HG02571 (cell line): ENCODE measurements around the gene PRR3.

Source experiments
- ATAC-seq: cut with Tn5 transposase; IDR thresholded peaks from one replicate; pipeline ENCODE4 v1.9.1; 2021; ENCODE audit warnings: mild to moderate bottlenecking, moderate library complexity; ENCODE audit not compliant: unreplicated experiment

Gene PRR3

GRCh38 chr6:30611150-30611855, 54.2 kb downstream of the PRR3 start:
- no peak for ATAC-seq

GRCh38 chr6:30611856-30612194, 54.7 kb downstream of the PRR3 start:
- ATAC-seq = no peak

GRCh38 chr6:30612213-30612612, 55.1 kb downstream of the PRR3 start:
- ATAC-seq = no peak

GRCh38 chr6:30612687-30613248, 55.7 kb downstream of the PRR3 start:
- no peak for ATAC-seq
